ENCODE results near the gene C11orf91.
"Not testable (repeated sequence)": the region's sequence is repeated elsewhere in the genome, so short reads cannot be mapped to it uniquely, and the experiment has no call there.

The C11orf91 gene

DNA sequence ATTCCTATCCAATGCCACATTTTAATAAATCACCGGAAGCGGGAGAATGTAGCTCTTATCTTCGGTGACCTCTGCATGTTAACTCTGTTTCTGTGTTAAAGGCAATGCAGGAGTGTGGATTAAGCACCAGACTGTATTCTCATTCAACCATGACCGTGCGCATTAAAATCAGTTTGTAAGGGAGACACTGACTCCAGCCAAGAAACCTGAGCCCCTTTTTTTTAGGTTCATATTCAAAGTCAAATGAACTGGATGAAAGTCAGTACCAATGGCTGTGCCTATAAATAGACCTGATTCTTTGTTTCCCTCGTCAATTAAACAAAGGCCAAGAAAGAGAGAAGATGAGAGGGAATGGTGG, 32.2 kb downstream of the C11orf91 start:
- no peak for DNase-seq

- no peak for DNase-seq
Measured at GRCh38 chr11:33667819-33668467, 32.7 kb downstream of the C11orf91 start.

- no peak for DNase-seq
Measured at GRCh38 chr11:33665350-33666106, 35.1 kb downstream of the C11orf91 start.

DNA sequence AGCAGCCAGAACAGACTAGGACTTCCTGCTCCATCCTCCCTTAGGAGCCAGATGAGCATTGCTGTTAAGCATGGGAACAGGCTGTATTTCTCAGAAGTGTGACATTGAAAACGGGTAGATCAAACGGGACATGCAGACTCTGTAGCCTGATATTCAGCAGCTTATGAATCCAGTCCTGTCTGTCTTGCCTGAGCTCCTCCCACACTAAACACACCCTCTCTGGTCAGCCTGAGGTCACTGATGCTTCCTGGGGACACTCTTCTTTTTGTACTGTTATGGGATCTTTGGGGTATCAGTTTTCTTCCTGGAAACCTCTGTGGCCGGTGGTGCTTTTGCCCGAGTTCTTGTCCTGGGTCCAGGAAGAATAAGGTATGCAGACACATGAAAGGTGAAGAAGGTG, 35.8 kb downstream of the C11orf91 start:
- no peak for DNase-seq

GRCh38 chr11:33664166-33664565, 36.5 kb downstream of the C11orf91 start:
- no peak for DNase-seq

GRCh38 chr11:33663121-33663520, 37.5 kb downstream of the C11orf91 start:
- DNase-seq = no peak

DNA sequence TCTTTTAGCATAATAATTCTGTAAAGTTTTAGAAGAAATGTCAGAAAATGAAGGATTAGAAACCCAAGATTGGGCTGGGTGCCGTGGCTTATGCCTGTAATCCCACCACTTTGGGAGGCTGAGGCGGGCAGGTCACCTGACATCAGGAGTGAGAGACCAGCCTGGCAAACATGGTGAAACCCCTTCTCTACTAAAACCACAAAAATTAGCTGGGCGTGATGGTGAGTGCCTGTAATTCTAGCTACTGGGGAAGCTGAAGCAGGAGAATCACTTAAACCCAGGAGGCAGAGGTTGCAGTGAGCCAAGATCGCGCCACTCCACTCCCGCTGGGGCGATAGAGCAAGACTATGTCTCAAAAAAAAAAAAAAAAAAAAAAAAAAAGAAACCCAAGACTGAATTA, 39.1 kb downstream of the C11orf91 start:
- DNase-seq = not testable (repeated sequence)

DNA sequence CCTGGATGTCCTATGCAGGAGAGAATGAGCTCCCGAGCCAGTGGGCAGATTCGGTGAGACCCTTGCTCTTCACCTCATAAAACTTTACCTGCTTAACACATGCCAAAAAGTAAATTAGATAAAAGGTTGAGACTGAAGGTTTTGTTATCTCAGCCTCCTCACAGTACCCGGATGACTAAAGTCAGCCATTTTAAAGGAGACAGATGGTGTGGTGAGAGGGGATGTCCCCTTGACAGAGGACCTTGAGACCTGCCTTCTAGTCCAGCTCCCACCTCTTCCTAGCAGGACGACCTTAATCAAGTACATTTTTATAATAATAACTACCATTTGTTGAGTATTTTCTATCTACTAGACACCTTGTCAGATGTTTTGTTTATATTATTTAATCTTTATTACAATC, 39.7 kb downstream of the C11orf91 start:
- DNase-seq = no peak

GRCh38 chr11:33659370-33660139, 41.1 kb downstream of the C11orf91 start:
- no peak for DNase-seq

- no peak for DNase-seq
Measured at GRCh38 chr11:33658195-33658900, 42.3 kb downstream of the C11orf91 start.

GRCh38 chr11:33657757-33658156, 42.9 kb downstream of the C11orf91 start:
- DNase-seq = no peak

DNA sequence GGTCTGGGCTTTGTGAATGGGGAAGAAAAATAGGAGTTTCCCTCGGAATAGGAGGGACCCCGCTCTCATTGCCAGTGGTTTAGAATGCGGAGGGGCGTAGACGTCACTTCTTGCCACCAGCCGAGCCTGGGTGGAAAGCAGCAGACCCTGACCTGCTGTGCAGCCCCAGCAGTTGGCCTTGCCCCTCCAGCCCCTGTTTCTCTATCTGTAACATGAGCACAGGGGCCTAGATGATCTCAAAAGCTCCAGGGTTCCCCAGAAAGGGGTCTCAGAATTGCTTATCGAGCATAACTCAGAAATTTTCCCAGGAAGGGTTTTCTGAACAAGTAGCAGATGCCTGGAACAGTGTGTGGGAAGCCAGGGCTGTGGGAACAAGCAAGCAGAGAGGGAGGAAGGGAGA, 43.9 kb downstream of the C11orf91 start:
- no peak for DNase-seq

DNA sequence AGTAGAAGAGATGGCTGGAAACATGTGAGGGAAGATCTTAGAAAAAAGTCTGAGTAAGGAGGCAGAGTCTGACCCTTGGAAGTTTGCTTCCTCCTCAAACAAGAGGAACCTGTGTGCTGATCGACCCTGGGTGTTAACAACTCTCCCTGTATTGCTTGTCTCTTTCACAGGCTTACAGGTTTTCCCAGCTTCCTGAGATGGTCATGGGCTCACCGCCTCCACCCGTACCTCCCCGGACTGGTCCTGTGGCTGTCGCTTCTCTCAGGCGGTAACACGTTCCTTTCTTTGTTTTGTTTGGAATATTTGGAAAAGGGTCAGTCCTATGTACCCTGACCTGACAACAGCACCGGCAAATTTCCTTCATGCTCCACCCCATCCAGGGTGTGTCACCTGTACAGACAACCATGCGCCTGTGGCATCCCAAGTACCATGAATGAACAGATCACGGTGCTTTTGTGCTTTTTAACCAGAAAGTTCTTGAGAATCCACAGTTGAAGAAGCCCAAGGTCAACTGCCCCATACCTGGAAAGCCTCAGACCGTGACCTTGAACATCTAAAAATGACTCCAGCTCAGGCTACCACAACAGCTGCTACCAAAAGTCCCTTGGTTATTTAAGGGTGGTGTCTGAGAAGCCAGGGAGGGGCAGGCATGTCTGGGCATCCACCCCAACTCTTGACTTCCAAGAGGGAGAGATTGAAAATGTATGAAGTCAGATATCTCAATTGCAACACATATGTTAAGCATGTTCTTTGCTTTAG, 44.6 kb downstream of the C11orf91 start:
- no peak for DNase-seq

GRCh38 chr11:33654594-33654993, 46.0 kb downstream of the C11orf91 start:
- no peak for DNase-seq

DNA sequence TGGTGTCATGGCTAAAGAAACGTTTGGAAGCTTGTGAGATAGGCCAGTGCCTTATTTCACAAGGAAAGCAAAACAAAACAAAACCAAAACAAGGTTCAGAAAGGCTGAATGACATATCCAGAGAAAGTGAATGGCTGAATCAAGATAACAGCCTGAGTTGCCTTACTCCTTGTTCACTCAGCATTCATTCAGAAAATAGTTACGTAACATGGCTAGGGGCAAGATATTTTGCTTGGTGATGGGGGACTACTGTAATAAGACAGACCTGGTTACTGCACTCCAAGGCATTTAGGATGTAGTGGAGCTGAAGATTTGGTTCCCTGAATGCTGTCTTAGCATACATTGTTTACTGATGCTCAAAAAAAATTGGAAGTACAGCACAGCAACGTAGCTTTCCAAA, 47.7 kb downstream of the C11orf91 start:
- no peak for DNase-seq

- no peak for DNase-seq
Measured at GRCh38 chr11:33652431-33652830, 48.2 kb downstream of the C11orf91 start.

DNA sequence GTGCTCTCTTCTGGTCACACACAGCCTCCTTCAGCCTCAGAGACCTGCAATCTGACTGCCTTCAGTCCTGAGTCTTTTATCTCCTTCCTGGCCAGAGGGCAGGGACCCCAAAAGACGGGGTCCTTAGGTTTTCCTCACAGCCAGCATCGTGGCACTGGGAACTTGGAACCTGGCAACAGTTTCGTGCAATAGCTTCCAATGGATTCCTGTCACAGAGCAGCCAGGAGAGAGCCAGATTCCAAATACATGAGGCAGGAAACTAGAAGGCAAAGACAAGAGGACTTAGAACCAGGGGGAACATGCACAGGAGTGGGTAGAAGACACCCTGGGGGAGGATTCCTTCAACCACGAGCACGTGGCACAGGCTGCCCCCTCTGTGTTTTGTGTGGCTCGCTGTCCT, 48.6 kb downstream of the C11orf91 start:
- no peak for DNase-seq

GRCh38 chr11:33651555-33651954, 49.1 kb downstream of the C11orf91 start:
- no peak for DNase-seq

GRCh38 chr11:33649944-33650343, 50.7 kb downstream of the C11orf91 start:
- no peak for DNase-seq
